ENCODE results near the gene MS4A15. TPM values are rescaled to one million over a fixed set of nuclear protein-coding genes. Genes with fewer than 3 reads are reported as not detected.

The MS4A15 gene
- polyA plus RNA-seq, 1 experiment, result not detected

DNA sequence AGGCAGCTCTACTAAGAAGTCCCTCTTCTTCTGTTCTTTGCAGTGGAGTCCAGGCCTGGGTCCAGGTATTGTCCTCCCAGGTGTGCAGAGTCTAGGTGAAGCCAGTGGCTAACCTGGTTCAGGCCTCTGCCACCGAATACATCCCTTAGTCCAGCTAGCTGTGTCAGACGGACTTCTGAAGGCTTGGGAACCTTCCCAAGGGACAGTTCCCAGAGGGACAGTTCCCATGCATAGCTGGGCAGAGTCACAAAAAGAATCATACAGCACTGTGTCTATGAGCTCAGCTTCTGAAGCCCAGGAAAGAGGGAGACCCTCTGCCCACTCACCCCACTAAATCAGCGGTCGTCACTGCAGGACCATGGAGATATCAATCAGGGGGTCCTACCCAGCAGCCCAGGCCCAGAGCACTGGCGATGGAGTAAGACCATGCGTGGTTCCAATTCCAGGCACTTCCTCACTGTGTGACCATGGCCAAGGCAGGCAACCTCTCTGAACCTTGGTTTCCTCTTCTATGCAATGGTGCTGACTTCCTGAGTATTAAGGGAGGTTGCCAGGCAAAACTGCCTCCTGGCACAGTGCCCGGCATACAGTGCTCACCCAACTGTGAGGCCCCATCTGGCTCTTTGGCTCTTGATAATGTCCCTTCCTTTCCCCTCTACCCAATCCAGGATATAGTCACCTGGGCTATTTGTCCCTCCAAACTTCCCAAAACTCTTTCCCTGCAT lies 31.9 kb downstream of the MS4A15 start:
- Histone ChIP-seq H3K36me3 (ENCODE audit: control insufficient read depth, insufficient read depth, low read length) (no peaks in the 10 kb centered on the region), H3K27me3 (ENCODE audit: control insufficient read depth, insufficient read depth, low read length) (peaks cover 5% of the 10 kb centered on the region), H3K4me3 (ENCODE audit: low read depth, low read length) (no peak overlapping the region)
- no peak for TF ChIP-seq CTCF (IDR thresholded peaks at IDR 0.05; ENCODE audit: insufficient read depth, low read depth, low read length)
- DNase-seq (ENCODE audit: low read depth), result no peak
- POLR2A ChIA-PET, result no interaction called here
- CTCF ChIA-PET, result interaction anchor here (5.3 kb wide), 1 partner anchor 12 kb away, joined by 39 read pairs; no protein-coding TSS in a partner anchor

DNA sequence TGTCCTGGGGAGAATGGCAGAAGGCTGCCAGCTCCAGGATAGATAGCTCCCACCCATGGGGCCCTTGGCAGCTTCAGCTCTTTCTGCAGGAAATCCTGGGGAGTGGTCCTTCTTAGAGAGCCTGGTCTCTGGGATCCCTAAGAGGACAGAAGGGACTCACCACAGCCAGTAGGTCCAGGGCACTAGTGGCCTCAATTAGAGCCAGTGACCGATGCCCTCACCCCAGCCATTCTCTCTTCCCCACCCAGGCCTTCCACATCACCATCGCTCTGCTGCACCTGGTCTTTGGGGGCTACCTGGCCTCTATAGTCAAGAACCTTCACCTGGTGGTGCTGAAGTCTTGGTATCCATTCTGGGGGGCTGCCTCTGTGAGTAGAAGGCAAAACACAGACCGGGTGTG lies 34.1 kb downstream of the MS4A15 start:
- POLR2A ChIA-PET, result no interaction called here
- CTCF ChIA-PET, result interaction anchor here (1.4 kb wide), 1 partner anchor 16 kb away, joined by 4 read pairs; no protein-coding TSS in a partner anchor
- H3K27me3 ChIP-seq (ENCODE audit: control insufficient read depth, insufficient read depth, low read length), result peaks cover 3% of the 10 kb centered on the region
- no peak for DNase-seq (ENCODE audit: low read depth)
- H3K4me3 ChIP-seq (ENCODE audit: low read depth, low read length), result no peak overlapping the region
- no peaks in the 10 kb centered on the region for H3K36me3 ChIP-seq (ENCODE audit: control insufficient read depth, insufficient read depth, low read length)
- TF ChIP-seq CTCF (IDR thresholded peaks at IDR 0.05; ENCODE audit: insufficient read depth, low read depth, low read length), result no peak

DNA sequence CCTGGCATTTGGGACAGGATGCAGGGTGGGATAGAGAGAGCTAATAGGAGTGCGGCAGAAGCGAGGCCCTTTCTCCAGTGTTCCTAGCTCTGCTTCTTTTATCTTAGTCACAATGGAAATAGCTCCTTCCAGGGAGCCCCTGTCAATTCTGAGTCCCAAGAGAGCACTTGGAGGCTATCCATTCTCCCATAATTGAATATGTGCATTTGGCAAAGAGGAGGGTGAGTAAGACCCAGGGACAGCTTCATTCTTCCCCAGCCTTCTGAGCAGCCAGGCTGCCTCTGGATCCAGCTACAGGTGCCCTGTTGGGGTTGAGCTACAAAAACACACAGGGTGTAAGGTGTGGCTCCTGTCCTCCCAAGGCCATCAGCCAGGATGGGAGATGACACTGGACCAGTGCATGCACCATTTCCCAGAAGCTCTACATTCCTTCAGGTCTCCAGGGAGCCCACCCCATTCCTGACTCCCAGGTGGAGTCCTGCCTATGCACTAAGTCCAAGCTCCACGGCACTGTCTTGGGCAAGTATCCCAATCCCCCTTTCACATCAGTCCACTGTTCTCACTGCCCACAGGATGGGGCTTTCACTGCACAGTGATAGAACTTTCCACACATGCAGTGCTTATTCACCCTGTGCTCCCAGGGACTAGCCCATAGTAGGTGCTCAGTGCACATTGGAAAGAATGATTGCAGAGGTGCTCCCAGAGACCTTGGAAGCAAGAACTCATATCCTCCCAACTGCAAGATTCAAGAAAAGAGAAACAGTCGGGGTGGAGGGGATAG lies 34.7 kb downstream of the MS4A15 start:
- CTCF ChIA-PET, result interaction anchor here (1.3 to 1.4 kb wide), 2 partner anchors 10 to 16 kb away, joined by 3 to 4 read pairs; no protein-coding TSS in a partner anchor
- H3K4me3 ChIP-seq (ENCODE audit: low read depth, low read length), result no peak overlapping the region
- POLR2A ChIA-PET, result no interaction called here
- no peaks in the 10 kb centered on the region for H3K36me3 ChIP-seq (ENCODE audit: control insufficient read depth, insufficient read depth, low read length)
- peaks cover 3% of the 10 kb centered on the region for H3K27me3 ChIP-seq (ENCODE audit: control insufficient read depth, insufficient read depth, low read length)
- no peak for TF ChIP-seq CTCF (IDR thresholded peaks at IDR 0.05; ENCODE audit: insufficient read depth, low read depth, low read length)
- no peak for DNase-seq (ENCODE audit: low read depth)

DNA sequence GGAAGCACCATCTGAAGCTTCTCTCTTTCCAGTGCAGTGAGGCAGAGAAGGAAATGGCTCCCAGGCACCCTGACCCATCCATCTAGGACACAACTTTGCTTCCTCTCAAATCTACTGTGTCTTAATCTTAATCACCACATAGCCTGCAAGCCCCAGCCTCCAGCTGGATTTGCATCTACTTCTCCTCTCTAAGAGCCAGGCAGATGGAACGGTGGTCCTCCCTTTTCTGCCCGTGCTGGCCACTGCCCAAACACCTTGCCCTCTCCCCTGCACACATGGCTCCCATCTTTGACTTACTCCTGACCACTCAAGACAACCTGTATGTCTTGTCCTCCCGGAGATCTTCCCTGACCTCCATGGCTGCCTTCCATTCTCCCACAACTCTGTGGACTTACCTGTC lies 35.9 kb downstream of the MS4A15 start:
- ChIA-PET POLR2A (no interaction called here), CTCF (interaction anchor here (1.3 kb wide), 1 partner anchor 12 kb away, joined by 3 read pairs; no protein-coding TSS in a partner anchor)
- Histone ChIP-seq H3K36me3 (ENCODE audit: control insufficient read depth, insufficient read depth, low read length) (no peaks in the 10 kb centered on the region), H3K4me3 (ENCODE audit: low read depth, low read length) (no peak overlapping the region), H3K27me3 (ENCODE audit: control insufficient read depth, insufficient read depth, low read length) (peaks cover 3% of the 10 kb centered on the region)
- TF ChIP-seq CTCF (IDR thresholded peaks at IDR 0.05; ENCODE audit: insufficient read depth, low read depth, low read length), result no peak
- DNase-seq (ENCODE audit: low read depth), result no peak

- ChIA-PET POLR2A (no interaction called here), CTCF (no interaction called here)
- DNase-seq (ENCODE audit: low read depth), result no peak
- no peaks in the 10 kb centered on the region for H3K36me3 ChIP-seq (ENCODE audit: control insufficient read depth, insufficient read depth, low read length)
- no peak overlapping the region for H3K4me3 ChIP-seq (ENCODE audit: low read depth, low read length)
- TF ChIP-seq CTCF (IDR thresholded peaks at IDR 0.05; ENCODE audit: insufficient read depth, low read depth, low read length), result no peak
- peaks cover 4% of the 10 kb centered on the region for H3K27me3 ChIP-seq (ENCODE audit: control insufficient read depth, insufficient read depth, low read length)
These were observed 38.6 kb downstream of the MS4A15 start for GRCh38 chr11:60795291-60795690.

Data from BJ (cell line).